Stimulated activated CD4-positive, alpha-beta T cell treated with anti-CD3 and anti-CD28 coated beads, TNF-alpha, amount 100 ng/mL, for 48 hours (primary cell): ENCODE results near the gene SCIMP.
"Not testable (repeated sequence)": the region's sequence is repeated elsewhere in the genome, so short reads cannot be mapped to it uniquely, and the experiment has no call there.

Experiments used
- DNase-seq, 3 donors: peaks; one replicate each; pipeline ENCODE4 v3.0.0-alpha.2; 2020; ENCODE audit warnings: low read depth in 3 of 3

Gene SCIMP

DNA sequence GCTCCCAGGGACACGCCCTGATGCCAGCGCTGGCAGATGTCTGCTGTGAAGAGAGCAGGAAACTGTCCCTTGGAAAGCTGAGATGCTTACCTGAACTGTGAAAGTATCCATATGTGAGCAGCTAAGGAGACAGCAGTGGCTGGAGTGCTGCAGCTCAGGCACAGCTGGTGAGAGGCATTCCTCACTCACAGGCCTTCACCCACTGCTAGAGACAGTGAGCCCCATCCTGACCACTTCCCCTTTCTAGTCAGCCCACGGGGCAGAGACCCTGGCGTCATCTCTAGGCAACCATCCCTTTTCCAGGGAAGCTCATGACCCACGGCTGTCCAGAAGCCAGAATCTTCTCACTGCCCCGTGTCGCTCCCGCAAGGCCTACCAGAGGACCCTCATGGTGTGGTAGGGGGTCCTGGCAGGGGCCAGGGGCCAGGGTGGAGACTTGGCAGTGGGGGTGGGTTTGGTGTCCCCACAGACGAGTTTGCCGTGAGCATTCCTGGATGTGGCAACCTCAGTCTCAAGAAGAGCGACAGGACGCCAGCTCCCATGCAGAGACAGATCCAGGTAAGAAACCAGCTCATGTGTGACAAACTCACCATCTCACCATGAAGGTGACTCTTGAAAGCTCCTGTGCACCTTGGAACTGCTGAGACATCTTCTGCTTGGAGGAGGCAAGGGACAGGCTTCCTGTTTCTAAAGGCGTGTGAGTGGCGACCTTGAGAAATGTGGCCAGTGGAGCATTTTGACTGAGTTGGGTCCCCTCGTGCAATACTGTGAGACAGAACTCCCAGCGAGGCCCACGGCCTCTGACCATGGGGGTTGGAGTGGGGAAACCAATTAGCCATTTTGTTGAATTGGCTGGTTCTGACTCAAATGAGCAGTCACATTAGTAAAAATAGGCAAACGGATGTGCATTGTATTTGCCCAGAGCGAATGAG, at the start of gene SCIMP:
Gene SCIMP (minus strand): TSS at position 216 of the 932 bp plus-strand sequence. CDS start 105 bp downstream, at position 111.
- no peak for DNase-seq

DNA sequence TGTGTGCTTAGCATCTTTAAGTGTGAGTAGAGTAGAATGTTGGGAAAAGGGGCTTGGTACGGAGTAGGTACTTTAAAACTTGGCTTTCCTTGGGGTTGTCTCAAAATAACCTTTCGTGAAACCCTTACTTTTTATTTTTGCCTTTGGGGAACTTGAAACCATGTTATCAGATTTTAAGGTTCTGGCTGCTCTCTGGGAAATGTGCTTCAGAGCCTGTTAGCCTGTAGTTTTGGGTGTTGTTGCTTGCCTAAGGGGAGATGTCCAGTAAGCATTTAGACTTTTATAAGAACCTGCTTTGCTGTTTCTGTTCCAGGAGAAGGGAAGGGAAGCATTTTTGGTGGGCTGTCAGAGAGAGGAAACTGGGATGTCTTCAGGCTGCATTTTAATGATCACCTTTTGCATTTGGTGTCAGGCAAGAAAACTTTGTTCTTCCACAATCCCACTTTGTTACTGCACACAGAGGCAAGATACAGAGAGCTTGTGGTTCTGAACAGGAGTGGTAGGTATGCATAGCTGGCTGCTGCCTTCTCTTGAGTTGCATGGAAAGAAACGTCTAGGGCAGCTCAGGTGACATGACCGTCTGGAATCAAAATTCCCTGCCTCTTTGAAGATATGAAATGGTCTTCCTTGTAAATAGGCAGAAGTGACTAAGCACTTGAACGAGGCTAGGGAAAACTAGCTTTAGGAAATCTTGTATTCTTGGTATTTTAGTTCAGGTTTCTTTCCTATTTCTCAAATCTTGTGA, 49.1 kb upstream of the SCIMP start:
- no peak for DNase-seq

DNA sequence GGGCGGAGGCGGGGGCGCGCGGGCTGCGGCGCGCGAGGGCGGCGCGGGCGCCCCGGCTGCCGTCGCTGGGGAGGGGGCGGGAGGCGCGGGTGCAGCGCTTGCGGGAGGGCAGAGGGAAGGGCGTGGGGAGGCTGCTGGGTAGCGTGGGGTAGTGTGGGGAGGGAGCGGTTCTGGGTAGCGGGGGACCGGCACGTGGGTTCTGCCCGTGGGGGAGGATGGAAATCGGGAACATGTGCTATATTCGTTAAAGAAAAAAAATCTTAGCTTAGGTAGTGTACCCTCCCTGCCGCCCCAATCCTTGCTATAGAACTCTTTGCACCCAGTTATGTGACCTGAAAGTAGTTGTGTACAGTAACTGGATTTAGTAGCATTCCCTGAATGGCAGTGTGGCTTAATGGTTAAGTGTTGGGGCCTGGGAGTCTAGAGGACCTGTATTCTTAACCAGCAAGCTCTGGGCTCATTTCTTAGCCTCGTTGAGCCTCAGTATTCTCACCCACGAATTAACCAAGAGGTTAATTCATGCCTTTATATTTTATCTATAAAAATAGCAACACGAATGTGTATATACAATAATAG, 48.1 kb upstream of the SCIMP start:
- DNase-seq: peak in 2 of 3 donors; percentile 3 to 31

- DNase-seq: peak; percentile 89 to 94 (median 92)
Measured at GRCh38 chr17:5281814-5282641, 47.4 kb upstream of the SCIMP start, which contains the start of gene RABEP1. RABEP1 (plus strand) TSS chr17:5282284; CDS start chr17:5282487, 203 bp downstream.

- peak; percentile 18 to 38 (median 21) for DNase-seq
Measured at GRCh38 chr17:5272322-5272721, 37.7 kb upstream of the SCIMP start.

GRCh38 chr17:5269241-5269960, 34.7 kb upstream of the SCIMP start:
- no peak for DNase-seq

DNA sequence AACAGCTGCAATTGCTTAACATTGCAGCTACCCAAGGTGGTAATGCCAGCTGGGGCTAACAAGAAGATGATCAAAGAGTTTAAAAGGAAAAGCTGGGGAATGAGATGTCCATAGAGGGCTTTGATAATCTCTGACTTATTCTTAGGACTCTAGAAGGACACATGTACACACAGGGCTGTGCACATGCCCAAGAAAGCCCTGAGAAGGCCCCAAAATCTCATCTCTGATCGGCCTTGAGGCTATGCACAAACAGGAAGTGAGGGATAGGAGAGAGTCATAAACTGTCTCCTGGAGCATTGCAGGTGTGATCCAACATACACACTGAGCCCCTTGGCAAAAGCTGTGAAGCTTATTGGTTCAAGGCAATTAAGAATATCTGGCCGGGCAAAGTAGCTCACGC, 30.2 kb upstream of the SCIMP start:
- no peak for DNase-seq

GRCh38 chr17:5263441-5263840, 28.8 kb upstream of the SCIMP start:
- no peak for DNase-seq

DNA sequence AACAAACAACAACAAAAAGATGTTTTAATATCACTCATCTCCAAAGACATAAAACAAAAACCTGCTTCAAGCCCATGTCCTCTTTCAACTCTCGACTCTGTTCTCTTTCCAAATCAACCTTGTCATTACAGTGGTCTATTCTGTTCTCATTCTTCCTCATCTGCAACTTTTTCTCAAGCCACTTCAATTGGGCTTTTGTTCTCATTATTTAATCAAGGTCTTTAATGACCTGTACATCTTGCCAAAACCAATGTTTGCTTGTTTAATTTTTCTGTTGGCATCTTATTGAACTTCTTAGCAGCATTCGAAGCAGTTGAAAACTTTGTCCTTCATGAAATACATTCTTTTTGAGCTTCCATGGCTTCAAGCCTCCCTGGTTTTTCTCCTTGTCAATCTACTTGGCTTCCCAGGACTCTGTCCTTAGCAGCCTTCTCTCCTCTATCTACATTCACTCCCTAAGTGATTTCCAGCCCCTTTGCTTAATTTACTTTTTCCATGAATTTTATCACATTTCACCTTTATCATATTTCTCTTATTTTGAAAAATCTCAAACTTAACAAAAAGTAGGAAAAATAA, 27.8 kb upstream of the SCIMP start:
- no peak for DNase-seq

GRCh38 chr17:5260542-5260941, 25.9 kb upstream of the SCIMP start:
- DNase-seq: no peak

DNA sequence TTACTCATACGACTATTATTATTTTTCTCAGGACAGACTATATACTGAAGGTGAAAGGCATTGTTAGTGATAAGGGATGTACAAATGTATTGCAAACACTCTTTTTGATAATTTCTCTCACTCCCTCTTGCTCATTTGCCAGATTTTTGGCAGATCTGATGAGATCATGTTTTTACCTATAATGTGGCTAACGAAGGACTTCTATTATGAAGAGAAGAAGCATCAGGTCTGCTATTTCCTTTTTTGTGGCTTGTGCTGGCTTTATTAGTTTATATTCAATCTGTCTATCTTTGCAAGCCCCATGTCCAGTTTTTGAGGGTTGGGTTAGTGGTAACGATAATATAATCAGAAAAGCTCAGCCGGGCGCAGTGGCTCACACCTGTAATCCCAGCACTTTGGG, 22.5 kb upstream of the SCIMP start:
- no peak for DNase-seq

DNA sequence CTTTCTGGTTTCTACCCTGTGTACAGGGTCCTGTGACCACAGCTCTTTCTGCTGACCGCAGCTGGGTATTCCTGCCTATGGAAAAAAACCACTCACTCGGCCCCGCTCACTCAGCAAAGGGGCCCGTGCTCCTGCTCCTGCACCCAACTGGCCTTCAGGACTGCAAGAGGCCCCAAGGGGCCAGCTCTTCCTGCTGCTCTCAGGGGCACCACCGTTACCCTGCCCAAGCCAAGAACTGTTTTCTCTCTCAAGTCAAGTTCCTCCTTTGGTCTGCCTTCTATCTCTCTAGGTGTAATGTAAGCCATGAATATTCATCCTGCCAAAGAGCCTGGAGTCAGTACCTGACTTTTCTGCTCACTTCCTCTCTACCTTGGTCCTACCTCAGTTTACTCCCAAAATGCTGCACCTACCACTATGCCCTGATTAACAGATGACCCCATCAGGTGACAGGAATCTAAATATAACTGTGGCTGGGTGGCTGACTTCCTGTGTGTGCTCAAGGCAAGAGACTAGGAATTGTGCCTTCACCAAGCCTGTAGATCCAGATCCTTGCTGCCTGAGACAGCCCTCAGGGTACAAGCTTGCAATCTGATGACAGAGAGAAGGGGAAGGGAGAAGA, 20.4 kb upstream of the SCIMP start:
- no peak for DNase-seq

- DNase-seq: no peak
Measured at GRCh38 chr17:5254414-5254813, 19.8 kb upstream of the SCIMP start.

DNA sequence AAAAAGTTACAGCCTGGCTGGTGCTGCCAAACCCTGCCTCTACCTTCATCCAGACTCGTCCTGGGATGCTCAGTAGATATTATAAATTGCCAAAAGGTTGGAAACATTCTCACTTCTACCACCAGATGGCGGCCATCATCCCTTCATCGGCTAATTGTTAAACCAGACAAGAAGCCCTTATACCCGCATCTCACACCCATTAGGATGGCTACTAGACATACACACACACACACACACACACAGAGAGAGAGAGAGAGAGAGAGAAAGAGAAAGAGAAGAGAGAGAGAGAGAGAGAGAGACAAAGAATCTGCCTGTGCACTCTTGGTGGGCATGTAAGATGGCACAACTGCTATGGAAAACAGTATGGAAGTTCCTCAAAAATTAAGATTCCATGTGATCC, 15.0 kb upstream of the SCIMP start:
- peak; percentile 18 to 60 (median 59) for DNase-seq

DNA sequence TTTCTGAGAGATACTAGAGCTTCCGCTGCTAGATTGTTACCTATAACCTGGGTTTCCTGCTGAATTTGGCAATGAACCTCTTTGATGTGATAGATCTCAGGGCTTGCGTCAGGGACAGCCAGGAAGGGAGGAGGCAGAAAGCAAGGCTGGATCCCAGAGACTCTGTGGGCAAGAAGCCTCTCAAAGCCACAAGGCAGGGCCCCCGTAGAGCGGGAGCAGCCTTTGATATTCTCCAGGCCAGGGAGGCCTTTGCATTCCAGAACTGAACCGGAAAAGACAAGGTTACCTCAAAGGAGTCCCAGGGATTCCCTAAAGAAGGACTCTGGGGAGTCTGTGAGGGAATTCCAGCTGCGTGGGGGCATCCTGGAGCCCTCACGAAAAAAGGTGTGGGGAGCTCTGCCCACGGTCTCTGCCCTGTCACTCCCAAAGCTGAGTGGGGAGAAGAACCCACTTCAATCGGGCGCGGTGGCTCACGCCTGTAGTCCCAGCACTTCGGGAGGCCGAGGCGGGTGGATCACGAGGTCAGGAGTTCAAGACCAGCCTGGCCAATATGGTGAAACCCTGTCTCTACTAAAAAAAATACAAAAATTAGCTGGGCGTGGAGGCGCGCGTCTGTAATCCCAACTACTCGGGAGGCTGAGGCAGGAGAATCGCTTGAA, 14.3 kb upstream of the SCIMP start:
- no peak for DNase-seq

GRCh38 chr17:5247621-5248020, 13.0 kb upstream of the SCIMP start:
- no peak for DNase-seq

- DNase-seq: no peak
Measured at GRCh38 chr17:5241861-5242671, 7.4 kb upstream of the SCIMP start.

DNA sequence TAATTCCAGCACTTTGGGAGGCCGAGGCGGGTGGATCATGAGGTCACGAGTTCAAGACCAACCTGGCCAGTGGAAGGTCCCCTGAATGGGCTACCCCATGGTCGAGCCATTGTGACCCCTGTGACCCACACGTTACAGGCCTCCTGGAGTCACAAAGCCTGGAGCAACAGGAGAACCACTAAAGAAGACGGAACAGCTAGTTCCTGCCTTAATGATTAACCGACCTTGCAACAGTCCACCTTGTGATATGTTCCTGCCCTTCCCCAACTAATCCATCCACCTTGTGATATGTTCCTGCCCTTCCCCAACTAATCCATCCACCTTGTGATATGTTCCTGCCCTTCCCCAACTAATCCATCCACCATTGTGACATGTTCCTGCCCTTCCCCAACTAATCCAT, 5.1 kb upstream of the SCIMP start:
- not testable (repeated sequence) for DNase-seq

GRCh38 chr17:5238333-5238732, 3.7 kb upstream of the SCIMP start:
- no peak for DNase-seq
